Neural cell (in vitro differentiated cells): ENCODE data around the gene G6PD. TPM values are rescaled to one million over a fixed set of nuclear protein-coding genes. Genes with fewer than 3 reads are reported as not detected.

ENCODE experiments used
- H2AFZ ChIP-seq: fragments of 200-600, 300-800 bp; sonication (generic), shearing (Covaris generic); 2 replicates; pipeline ENCODE4 v1.6.0; 2014; ENCODE audit warnings: low read depth, mild to moderate bottlenecking, antibody characterized with exemption, low read length, moderate library complexity
- H3F3A ChIP-seq: fragments of 200-600 bp; shearing (Covaris generic); 2 replicates; pipeline ENCODE4 v1.6.1; 2016; ENCODE audit warnings: mild to moderate bottlenecking, moderate library complexity, mixed read lengths, antibody characterized with exemption, low read length; ENCODE audit not compliant: insufficient read depth, poor library complexity, severe bottlenecking
- H3K27ac ChIP-seq: fragments of 200-600, 300-800 bp; sonication (generic), shearing (Covaris generic); 2 replicates; pipeline ENCODE4 v1.5.1; 2014; ENCODE audit warnings: mild to moderate bottlenecking, low read length, moderate library complexity
- H3K27me3 ChIP-seq: fragments of 300-800, 200-600 bp; sonication (generic), shearing (Covaris generic); 2 replicates; pipeline ENCODE4 v1.6.0; 2014; ENCODE audit warnings: mild to moderate bottlenecking, low read depth, low read length, moderate library complexity; ENCODE audit not compliant: insufficient read depth
- H3K36me3 ChIP-seq: fragments of 300-800, 200-600 bp; sonication (generic), shearing (Covaris generic); 2 replicates; pipeline ENCODE4 v1.5.1; 2014; ENCODE audit warnings: mild to moderate bottlenecking, antibody characterized with exemption, low read length, moderate library complexity; ENCODE audit not compliant: insufficient read depth
- H3K4me2 ChIP-seq: fragments of 300-800, 200-600 bp; sonication (generic), shearing (Covaris generic); 2 replicates; pipeline ENCODE4 v1.6.0; 2014; ENCODE audit warnings: mild to moderate bottlenecking, low read length
- H3K4me3 ChIP-seq: fragments of 300-800, 200-600 bp; sonication (generic), shearing (Covaris generic); 2 replicates; pipeline ENCODE4 v1.5.1; 2014; ENCODE audit warnings: mild to moderate bottlenecking, low read length, moderate library complexity
- H3K79me2 ChIP-seq: fragments of 200-600 bp; shearing (Covaris generic); replicated peaks from 2 replicates; pipeline ENCODE4 v1.6.0; 2014; ENCODE audit warnings: mild to moderate bottlenecking, low read length, moderate library complexity; ENCODE audit not compliant: insufficient read depth
- H3K9ac ChIP-seq: fragments of 300-800, 200-600 bp; sonication (generic), shearing (Covaris generic); 2 replicates; pipeline ENCODE4 v1.6.1; 2016; ENCODE audit warnings: mild to moderate bottlenecking, low read length, mixed read lengths
- H3K9me2 ChIP-seq: fragments of 200-600 bp; shearing (Covaris generic); 2 replicates; pipeline ENCODE4 v1.6.1; 2016; ENCODE audit warnings: mild to moderate bottlenecking, low read length, mixed read lengths; ENCODE audit not compliant: insufficient read depth
- H3K9me3 ChIP-seq: fragments of 200-600, 300-800 bp; sonication (generic), shearing (Covaris generic); 2 replicates; pipeline ENCODE4 v1.6.1; 2016; ENCODE audit warnings: mild to moderate bottlenecking, mixed run types, low read length, moderate library complexity, mixed read lengths
- H4K20me1 ChIP-seq: fragments of 200-600 bp; shearing (Covaris generic); 2 replicates; pipeline ENCODE4 v1.6.1; 2016; ENCODE audit warnings: mild to moderate bottlenecking, mixed run types; ENCODE audit not compliant: insufficient read depth
- CTCF ChIP-seq: fragments of 450-650 bp; IDR thresholded peaks from 2 replicates; pipeline ENCODE4 v1.5.1; 2014; ENCODE audit warnings: antibody characterized with exemption, mild to moderate bottlenecking, moderate library complexity; ENCODE audit not compliant: poor library complexity, severe bottlenecking
- EP300 ChIP-seq: fragments of 450-650 bp; conservative IDR thresholded peaks from 2 replicates; pipeline ENCODE4 v1.6.1; 2014; ENCODE audit warnings: antibody characterized with exemption, mild to moderate bottlenecking, moderate library complexity; ENCODE audit not compliant: poor library complexity, severe bottlenecking
- EZH2 ChIP-seq: fragments of 200-600, 300-800 bp; shearing (Covaris generic), sonication (generic); IDR thresholded peaks from 2 replicates; pipeline ENCODE4 v1.6.1; 2014; ENCODE audit warnings: antibody characterized with exemption, low read length, borderline replicate concordance, mild to moderate bottlenecking; ENCODE audit not compliant: insufficient read depth, poor library complexity, severe bottlenecking
- MXI1 ChIP-seq: fragments of 450-650 bp; conservative IDR thresholded peaks from 2 replicates; pipeline ENCODE4 v1.6.1; 2014; ENCODE audit warnings: antibody characterized with exemption, mild to moderate bottlenecking; ENCODE audit not compliant: poor library complexity, severe bottlenecking
- POLR2AphosphoS5 ChIP-seq: IDR thresholded peaks from 2 replicates; pipeline ENCODE4 v1.6.1; 2012
- RAD21 ChIP-seq: fragments of 450-650 bp; conservative IDR thresholded peaks from 2 replicates; pipeline ENCODE4 v1.6.1; 2014; ENCODE audit warnings: antibody characterized with exemption, mild to moderate bottlenecking, moderate library complexity
- REST ChIP-seq: IDR thresholded peaks from 2 replicates; pipeline ENCODE4 v1.6.1; 2012; ENCODE audit warnings: borderline replicate concordance
- SMC3 ChIP-seq: fragments of 450-650 bp; conservative IDR thresholded peaks from 2 replicates; pipeline ENCODE4 v1.6.1; 2014; ENCODE audit warnings: antibody characterized with exemption, mild to moderate bottlenecking, moderate library complexity; ENCODE audit not compliant: poor library complexity
- TAF1 ChIP-seq: IDR thresholded peaks from 2 replicates; pipeline ENCODE4 v1.6.1; 2012; ENCODE audit warnings: low read depth
- polyA plus RNA-seq: library from polyadenylated mRNA; depleted of rRNA; stranded (reverse); fragments of >200 nt; gene quantifications from 2 replicates; pipeline ENCODE4 v1.2.3, GENCODE V29; 2014

Gene G6PD
- polyA plus RNA-seq, 1 donor from 2014 or later = 18.8 TPM

- H3K79me2 ChIP-seq = no peaks in the 10 kb centered on the region
- no peaks in the 10 kb centered on the region for H3K27me3 ChIP-seq
- TF ChIP-seq MXI1 (no peak), TAF1 (no peak), SMC3 (no peak), RAD21 (no peak), REST (no peak), CTCF (no peak), EP300 (no peak), POLR2AphosphoS5 (no peak), EZH2 (no peak)
- no peak overlapping the region for H3K27ac ChIP-seq
- H3K4me2 ChIP-seq = no peak overlapping the region
- no peaks in the 10 kb centered on the region for H3K36me3 ChIP-seq
- no peaks in the 10 kb centered on the region for H3F3A ChIP-seq
- H3K9me3 ChIP-seq = no peaks in the 10 kb centered on the region
- H3K4me3 ChIP-seq = no peak overlapping the region
- H2AFZ ChIP-seq = no peak overlapping the region
- no peaks in the 10 kb centered on the region for H4K20me1 ChIP-seq
- no peak overlapping the region for H3K9ac ChIP-seq
- no peaks in the 10 kb centered on the region for H3K9me2 ChIP-seq
Observed at GRCh38 chrX:154484255-154485149, 62.1 kb downstream of the G6PD start.

- no peaks in the 10 kb centered on the region for H3K36me3 ChIP-seq
- TF ChIP-seq RAD21 (no peak), TAF1 (no peak), EP300 (no peak), REST (no peak), SMC3 (no peak), CTCF (no peak), EZH2 (no peak), POLR2AphosphoS5 (no peak), MXI1 (no peak)
- H3K27ac ChIP-seq = no peak overlapping the region
- no peaks in the 10 kb centered on the region for H3K9me2 ChIP-seq
- H4K20me1 ChIP-seq = no peaks in the 10 kb centered on the region
- no peaks in the 10 kb centered on the region for H3K27me3 ChIP-seq
- H3F3A ChIP-seq = no peaks in the 10 kb centered on the region
- no peak overlapping the region for H3K4me2 ChIP-seq
- H3K9me3 ChIP-seq = no peaks in the 10 kb centered on the region
- no peaks in the 10 kb centered on the region for H3K79me2 ChIP-seq
- no peak overlapping the region for H3K9ac ChIP-seq
- H3K4me3 ChIP-seq = no peak overlapping the region
- no peak overlapping the region for H2AFZ ChIP-seq
Observed at GRCh38 chrX:154483325-154483724, 63.3 kb downstream of the G6PD start.
